Loucy (cell line): ENCODE results near the gene CAGE1.

ENCODE experiments used
- H2AFZ ChIP-seq: fragments of 200-600 bp; sonication (generic); 2 replicates; pipeline ENCODE4 v1.6.0; 2016; ENCODE audit warnings: antibody characterized with exemption, mild to moderate bottlenecking, low read length, moderate library complexity
- H3F3A ChIP-seq: fragments of 200-600 bp; 2 replicates; pipeline ENCODE4 v1.6.0; 2016; ENCODE audit warnings: antibody characterized with exemption, low read depth, mild to moderate bottlenecking
- H3K27me3 ChIP-seq: fragments of 200-600 bp; sonication (generic); 2 replicates; pipeline ENCODE4 v1.6.1; 2014; ENCODE audit warnings: low read length, mild to moderate bottlenecking; ENCODE audit not compliant: insufficient read depth, poor library complexity, severe bottlenecking
- H3K36me3 ChIP-seq: fragments of 200-600 bp; sonication (generic); 2 replicates; pipeline ENCODE4 v1.6.1; 2016; ENCODE audit warnings: low read length; ENCODE audit not compliant: insufficient read depth
- H3K4me1 ChIP-seq: fragments of 200-600 bp; sonication (generic); 2 replicates; pipeline ENCODE4 v1.5.1; 2014; ENCODE audit warnings: low read length, mild to moderate bottlenecking; ENCODE audit not compliant: insufficient read depth, poor library complexity, severe bottlenecking
- H3K4me2 ChIP-seq: fragments of 200-600 bp; sonication (generic); 2 replicates; pipeline ENCODE4 v1.6.0; 2014; ENCODE audit warnings: antibody characterized with exemption, low read length, low read depth, mild to moderate bottlenecking; ENCODE audit not compliant: poor library complexity, severe bottlenecking
- H3K4me3 ChIP-seq: fragments of 200-600 bp; sonication (generic); 2 replicates; pipeline ENCODE4 v1.5.1; 2014; ENCODE audit warnings: low read length, mild to moderate bottlenecking, mixed read lengths; ENCODE audit not compliant: poor library complexity, severe bottlenecking
- H3K79me2 ChIP-seq: fragments of 200-600 bp; sonication (generic); 2 replicates; pipeline ENCODE4 v1.6.1; 2014; ENCODE audit warnings: low read length; ENCODE audit not compliant: insufficient read depth
- H3K9ac ChIP-seq: fragments of 200-600 bp; sonication (generic); 2 replicates; pipeline ENCODE4 v1.6.0; 2014; ENCODE audit warnings: mild to moderate bottlenecking, low read depth, low read length, moderate library complexity; ENCODE audit not compliant: poor library complexity, severe bottlenecking
- H3K9me2 ChIP-seq: fragments of 200-600 bp; sonication (generic); replicated peaks from 2 replicates; pipeline ENCODE4 v1.6.1; 2016; ENCODE audit warnings: low read depth, low read length, mixed read lengths
- H3K9me3 ChIP-seq: fragments of 200-600 bp; sonication (generic); 2 replicates; pipeline ENCODE4 v1.6.1; 2014; ENCODE audit warnings: mild to moderate bottlenecking, antibody characterized with exemption, low read length, low read depth; ENCODE audit not compliant: insufficient read depth
- H4K20me1 ChIP-seq: fragments of 200-600 bp; sonication (generic); 2 replicates; pipeline ENCODE4 v1.6.0; 2014; ENCODE audit warnings: antibody characterized with exemption, low read length, mild to moderate bottlenecking; ENCODE audit not compliant: insufficient read depth, poor library complexity, severe bottlenecking
- EZH2phosphoT487 ChIP-seq: fragments of 200-600 bp; IDR thresholded peaks from 2 replicates; pipeline ENCODE4 v1.6.1; 2018; ENCODE audit warnings: antibody characterized with exemption, mild to moderate bottlenecking, moderate library complexity, borderline replicate concordance
- TF ChIP-seq, protein P1 (sequence below): fragments of 200-600 bp; sonication (generic); conservative IDR thresholded peaks from 2 replicates; pipeline ENCODE4 v1.5.1; 2014; ENCODE audit warnings: mild to moderate bottlenecking, antibody characterized with exemption, low read length

The CAGE1 gene

DNA sequence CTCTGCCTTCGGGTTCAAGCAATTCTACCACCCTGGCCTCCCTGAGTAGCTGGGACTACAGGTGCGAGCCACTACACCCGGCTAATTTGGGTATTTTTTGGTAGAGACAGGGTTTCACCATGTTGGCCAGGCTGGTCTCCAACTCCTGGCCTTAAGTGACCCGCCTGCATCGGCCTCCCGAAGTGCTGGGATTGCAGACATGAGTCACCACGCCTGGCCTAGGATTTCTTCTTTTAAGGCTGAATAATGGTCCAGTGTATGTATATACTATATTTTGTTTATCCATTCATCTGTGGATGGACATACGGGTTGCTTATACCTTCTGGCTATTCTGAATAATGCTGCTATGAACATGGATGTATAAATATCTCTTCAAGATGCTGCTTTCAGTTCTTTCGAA, 17.2 kb upstream of the CAGE1 start:
- H2AFZ ChIP-seq = no peak overlapping the region
- H3K9me3 ChIP-seq = no peaks in the 10 kb centered on the region
- no peaks in the 10 kb centered on the region for H3K27me3 ChIP-seq
- no peaks in the 10 kb centered on the region for H4K20me1 ChIP-seq
- H3K4me1 ChIP-seq = no peaks in the 10 kb centered on the region
- H3F3A ChIP-seq = no peaks in the 10 kb centered on the region
- no peak overlapping the region for H3K4me3 ChIP-seq
- peaks cover 82% of the 10 kb centered on the region; the same call in 1 of the 2 replicates for H3K36me3 ChIP-seq
- no peak overlapping the region for H3K9ac ChIP-seq
- H3K9me2 ChIP-seq = no peaks in the 10 kb centered on the region
- TF ChIP-seq, protein P1, sequence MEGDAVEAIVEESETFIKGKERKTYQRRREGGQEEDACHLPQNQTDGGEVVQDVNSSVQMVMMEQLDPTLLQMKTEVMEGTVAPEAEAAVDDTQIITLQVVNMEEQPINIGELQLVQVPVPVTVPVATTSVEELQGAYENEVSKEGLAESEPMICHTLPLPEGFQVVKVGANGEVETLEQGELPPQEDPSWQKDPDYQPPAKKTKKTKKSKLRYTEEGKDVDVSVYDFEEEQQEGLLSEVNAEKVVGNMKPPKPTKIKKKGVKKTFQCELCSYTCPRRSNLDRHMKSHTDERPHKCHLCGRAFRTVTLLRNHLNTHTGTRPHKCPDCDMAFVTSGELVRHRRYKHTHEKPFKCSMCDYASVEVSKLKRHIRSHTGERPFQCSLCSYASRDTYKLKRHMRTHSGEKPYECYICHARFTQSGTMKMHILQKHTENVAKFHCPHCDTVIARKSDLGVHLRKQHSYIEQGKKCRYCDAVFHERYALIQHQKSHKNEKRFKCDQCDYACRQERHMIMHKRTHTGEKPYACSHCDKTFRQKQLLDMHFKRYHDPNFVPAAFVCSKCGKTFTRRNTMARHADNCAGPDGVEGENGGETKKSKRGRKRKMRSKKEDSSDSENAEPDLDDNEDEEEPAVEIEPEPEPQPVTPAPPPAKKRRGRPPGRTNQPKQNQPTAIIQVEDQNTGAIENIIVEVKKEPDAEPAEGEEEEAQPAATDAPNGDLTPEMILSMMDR = no peak
- no peak for TF ChIP-seq EZH2phosphoT487
- H3K4me2 ChIP-seq = no peak overlapping the region
- no peaks in the 10 kb centered on the region for H3K79me2 ChIP-seq

DNA sequence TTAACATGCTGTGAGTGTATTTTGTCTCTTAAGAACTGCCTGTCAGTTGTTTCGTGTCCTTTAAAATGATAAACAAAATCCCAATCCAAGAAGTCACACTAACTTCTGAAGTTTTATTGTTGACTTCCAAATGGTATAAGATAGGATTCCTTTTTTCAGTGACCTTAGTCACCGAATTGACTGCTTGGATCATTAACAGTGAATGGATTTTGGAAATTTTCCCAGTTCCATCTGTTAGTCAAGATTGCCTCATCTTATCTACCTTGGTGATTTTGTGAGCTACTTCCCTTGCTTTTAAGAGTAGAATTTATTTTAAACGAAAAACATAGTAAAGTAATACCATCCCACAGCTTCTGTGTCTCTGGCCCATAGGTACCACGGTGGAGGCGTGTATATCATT, 15.0 kb upstream of the CAGE1 start:
- TF ChIP-seq EZH2phosphoT487 = no peak
- TF ChIP-seq, protein P1 = no peak
- Histone ChIP-seq H3K9me3 (no peaks in the 10 kb centered on the region), H3K9me2 (no peaks in the 10 kb centered on the region), H3K27me3 (no peaks in the 10 kb centered on the region), H3K4me1 (no peaks in the 10 kb centered on the region), H3K4me3 (no peak overlapping the region), H3F3A (no peaks in the 10 kb centered on the region), H4K20me1 (no peaks in the 10 kb centered on the region), H2AFZ (no peak overlapping the region), H3K79me2 (no peaks in the 10 kb centered on the region), H3K4me2 (no peak overlapping the region), H3K36me3 (peaks cover 80% of the 10 kb centered on the region; the same call in 1 of the 2 replicates), H3K9ac (no peak overlapping the region)

GRCh38 chr6:7402716-7403115, 13.2 kb upstream of the CAGE1 start:
- Histone ChIP-seq H3K4me3 (no peak overlapping the region), H3K4me2 (no peak overlapping the region), H3K4me1 (no peaks in the 10 kb centered on the region), H3K9me2 (no peaks in the 10 kb centered on the region), H3F3A (no peaks in the 10 kb centered on the region), H3K9me3 (no peaks in the 10 kb centered on the region), H2AFZ (no peak overlapping the region), H3K36me3 (peaks cover 84% of the 10 kb centered on the region; the same call in 1 of the 2 replicates), H3K9ac (no peak overlapping the region), H3K79me2 (no peaks in the 10 kb centered on the region), H4K20me1 (no peaks in the 10 kb centered on the region), H3K27me3 (no peaks in the 10 kb centered on the region)
- TF ChIP-seq, protein P1 = no peak
- TF ChIP-seq EZH2phosphoT487 = no peak
